SK-N-MC (cell line): ENCODE measurements around the gene ULK4.
"Not testable (repeated sequence)": the region's sequence is repeated elsewhere in the genome, so short reads cannot be mapped to it uniquely, and the experiment has no call there.

Experiments
- DNase-seq: peaks from one replicate; pipeline ENCODE4 v3.0.0-alpha.2; 2011; ENCODE audit warnings: low read depth, low spot score
- H3K27ac ChIP-seq: fragments of 200-600 bp; sonication (generic); 2 replicates; pipeline ENCODE4 v1.5.1; 2016; ENCODE audit warnings: mixed run types
- H3K36me3 ChIP-seq: fragments of 200-600 bp; sonication (generic); 2 replicates; pipeline ENCODE4 v1.6.1; 2017; ENCODE audit warnings: antibody characterized with exemption, low read length, mixed read lengths; ENCODE audit not compliant: insufficient read depth
- H3K4me3 ChIP-seq: fragments of 200-600 bp; sonication (generic); 2 replicates; pipeline ENCODE4 v1.5.1; 2016
- H3K9ac ChIP-seq: fragments of 200-600 bp; sonication (generic); 2 replicates; pipeline ENCODE4 v1.8.0; 2017; ENCODE audit warnings: mixed run types, mixed read lengths; ENCODE audit not compliant: insufficient read length
- H3K9me3 ChIP-seq: fragments of 200-600 bp; sonication (generic); 2 replicates; pipeline ENCODE4 v1.6.1; 2017; ENCODE audit warnings: low read depth, mild to moderate bottlenecking, antibody characterized with exemption, low read length, moderate library complexity, mixed read lengths
- EZH2 ChIP-seq: fragments of 200-600 bp; sonication (generic); IDR thresholded peaks from one replicate; pipeline ENCODE4 v1.6.1; 2017; ENCODE audit warnings: antibody characterized with exemption
- FOXP2 ChIP-seq: optimal IDR thresholded peaks from 2 replicates; pipeline ENCODE3; 2011; ENCODE audit warnings: mild to moderate bottlenecking, moderate library complexity; ENCODE audit not compliant: insufficient read depth; ENCODE audit errors: extremely low read length, control extremely low read depth
- POLR2AphosphoS5 ChIP-seq: IDR thresholded peaks from 2 replicates; pipeline ENCODE4 v1.6.1; 2012; ENCODE audit warnings: mild to moderate bottlenecking, low read depth, low read length, borderline replicate concordance

Gene ULK4

GRCh38 chr3:41411065-41411464 lies 550.8 kb downstream of the ULK4 start:
- no peaks in the 10 kb centered on the region for H3K36me3 ChIP-seq
- H3K4me3 ChIP-seq = no peak overlapping the region
- no peaks in the 10 kb centered on the region for H3K9me3 ChIP-seq
- TF ChIP-seq EZH2 (no peak), POLR2AphosphoS5 (no peak), FOXP2 (no peak)
- H3K27ac ChIP-seq = no peak overlapping the region
- DNase-seq = no peak
- H3K9ac ChIP-seq = no peak overlapping the region

- no peak overlapping the region for H3K27ac ChIP-seq
- no peak for TF ChIP-seq POLR2AphosphoS5
- TF ChIP-seq EZH2 = no peak
- no peak for TF ChIP-seq FOXP2
- H3K9me3 ChIP-seq = no peaks in the 10 kb centered on the region
- no peak overlapping the region for H3K9ac ChIP-seq
- no peak for DNase-seq
- no peaks in the 10 kb centered on the region for H3K36me3 ChIP-seq
- H3K4me3 ChIP-seq = no peak overlapping the region
Observed at GRCh38 chr3:41405466-41405865, 556.4 kb downstream of the ULK4 start.

GRCh38 chr3:41404582-41404981 lies 557.3 kb downstream of the ULK4 start:
- H3K27ac ChIP-seq = no peak overlapping the region
- no peak overlapping the region for H3K9ac ChIP-seq
- no peaks in the 10 kb centered on the region for H3K36me3 ChIP-seq
- no peaks in the 10 kb centered on the region for H3K9me3 ChIP-seq
- H3K4me3 ChIP-seq = no peak overlapping the region
- DNase-seq = no peak
- TF ChIP-seq POLR2AphosphoS5 (no peak), FOXP2 (no peak), EZH2 (no peak)

GRCh38 chr3:41394896-41395295 lies 567.0 kb downstream of the ULK4 start:
- no peak for TF ChIP-seq POLR2AphosphoS5
- TF ChIP-seq FOXP2 = no peak
- no peak for TF ChIP-seq EZH2
- Histone ChIP-seq H3K4me3 (no peak overlapping the region), H3K27ac (no peak overlapping the region), H3K9me3 (no peaks in the 10 kb centered on the region), H3K9ac (no peak overlapping the region), H3K36me3 (no peaks in the 10 kb centered on the region)
- no peak for DNase-seq

- not testable (repeated sequence) for DNase-seq, H3K27ac ChIP-seq, H3K9me3 ChIP-seq, H3K36me3 ChIP-seq, H3K4me3 ChIP-seq, H3K9ac ChIP-seq
Observed at GRCh38 chr3:41370765-41371535, 591.0 kb downstream of the ULK4 start.

- no peak overlapping the region for H3K27ac ChIP-seq
- H3K9ac ChIP-seq = no peak overlapping the region
- TF ChIP-seq FOXP2 = no peak
- TF ChIP-seq EZH2 = no peak
- no peak for TF ChIP-seq POLR2AphosphoS5
- DNase-seq = no peak
- no peaks in the 10 kb centered on the region for H3K36me3 ChIP-seq
- H3K4me3 ChIP-seq = no peak overlapping the region
- H3K9me3 ChIP-seq = no peaks in the 10 kb centered on the region
Observed at GRCh38 chr3:41370307-41370706, 591.6 kb downstream of the ULK4 start.

- DNase-seq = no peak
- Histone ChIP-seq H3K27ac (no peak overlapping the region), H3K9ac (no peak overlapping the region), H3K36me3 (no peaks in the 10 kb centered on the region), H3K4me3 (no peak overlapping the region), H3K9me3 (no peaks in the 10 kb centered on the region)
- TF ChIP-seq FOXP2 (no peak), POLR2AphosphoS5 (no peak), EZH2 (no peak)
Observed at GRCh38 chr3:41369838-41370237, 592.1 kb downstream of the ULK4 start.

- no peak for TF ChIP-seq FOXP2
- TF ChIP-seq POLR2AphosphoS5 = no peak
- TF ChIP-seq EZH2 = no peak
Observed at GRCh38 chr3:41365973-41366372, 595.9 kb downstream of the ULK4 start.

GRCh38 chr3:41364736-41365135 lies 597.2 kb downstream of the ULK4 start:
- Histone ChIP-seq H3K9me3 (no peaks in the 10 kb centered on the region), H3K4me3 (no peak overlapping the region), H3K27ac (no peak overlapping the region), H3K9ac (no peak overlapping the region), H3K36me3 (no peaks in the 10 kb centered on the region)
- TF ChIP-seq POLR2AphosphoS5 (no peak), FOXP2 (no peak), EZH2 (no peak)
- no peak for DNase-seq

More at GRCh38 chr3:41365973-41366372, 595.9 kb downstream of the ULK4 start:
- Histone ChIP-seq H3K4me3 (no peak overlapping the region), H3K9ac (no peak overlapping the region), H3K36me3 (no peaks in the 10 kb centered on the region), H3K9me3 (no peaks in the 10 kb centered on the region), H3K27ac (no peak overlapping the region)
- no peak for DNase-seq
